NB4 (cell line): ENCODE measurements around the gene AGPAT2.

ENCODE experiments used
- DNase-seq: peaks from one replicate; pipeline ENCODE4 v3.0.0; 2010; ENCODE audit warnings: low read depth
- H3K4me3 ChIP-seq: one replicate; pipeline ENCODE4 v1.5.1; 2011; ENCODE audit warnings: mild to moderate bottlenecking, low read depth, low read length, moderate library complexity
- MAX ChIP-seq: IDR thresholded peaks from 2 replicates; pipeline ENCODE4 v1.6.1; 2011; ENCODE audit warnings: low read depth, low read length
- MYC ChIP-seq: IDR thresholded peaks from 2 replicates; pipeline ENCODE4 v1.6.1; 2011; ENCODE audit warnings: low read depth, low read length
- POLR2A ChIP-seq: IDR thresholded peaks from 2 replicates; pipeline ENCODE4 v1.6.1; 2011; ENCODE audit warnings: mild to moderate bottlenecking; ENCODE audit not compliant: insufficient read length; ENCODE audit errors: extremely low read depth
- TF ChIP-seq, protein P1 (sequence below): IDR thresholded peaks from one replicate; pipeline ENCODE4 v1.5.1; 2012; ENCODE audit warnings: low read depth, low read length

Gene AGPAT2

DNA sequence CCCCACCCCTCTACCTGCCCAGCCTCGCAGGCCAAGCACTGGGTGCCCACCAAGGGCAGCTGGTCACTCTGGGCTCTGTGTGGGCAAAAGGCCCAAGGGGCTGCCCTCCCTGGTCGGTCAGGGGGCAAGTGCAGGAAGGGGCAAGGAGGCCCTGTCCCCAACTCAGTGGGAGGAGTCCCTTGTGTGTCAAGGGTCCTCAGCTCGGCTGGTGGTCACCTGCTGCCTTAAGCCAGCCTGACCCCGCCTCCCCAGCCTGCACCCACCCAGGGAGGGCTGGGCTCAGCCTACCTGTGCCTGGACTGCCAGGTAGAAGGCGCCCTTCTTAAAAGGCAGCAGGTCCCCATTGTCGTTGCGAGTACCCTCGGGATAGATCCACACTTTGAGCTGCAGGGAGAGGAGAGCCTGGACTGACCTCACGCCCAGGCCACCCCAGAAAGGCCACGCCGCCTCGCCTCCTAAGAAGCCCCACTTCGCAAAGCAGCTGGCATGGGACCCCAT is 10.9 kb downstream of the AGPAT2 start:
- no peak overlapping the region for H3K4me3 ChIP-seq
- TF ChIP-seq MYC (no peak), MAX (no peak), POLR2A (no peak)
- TF ChIP-seq, protein P1, sequence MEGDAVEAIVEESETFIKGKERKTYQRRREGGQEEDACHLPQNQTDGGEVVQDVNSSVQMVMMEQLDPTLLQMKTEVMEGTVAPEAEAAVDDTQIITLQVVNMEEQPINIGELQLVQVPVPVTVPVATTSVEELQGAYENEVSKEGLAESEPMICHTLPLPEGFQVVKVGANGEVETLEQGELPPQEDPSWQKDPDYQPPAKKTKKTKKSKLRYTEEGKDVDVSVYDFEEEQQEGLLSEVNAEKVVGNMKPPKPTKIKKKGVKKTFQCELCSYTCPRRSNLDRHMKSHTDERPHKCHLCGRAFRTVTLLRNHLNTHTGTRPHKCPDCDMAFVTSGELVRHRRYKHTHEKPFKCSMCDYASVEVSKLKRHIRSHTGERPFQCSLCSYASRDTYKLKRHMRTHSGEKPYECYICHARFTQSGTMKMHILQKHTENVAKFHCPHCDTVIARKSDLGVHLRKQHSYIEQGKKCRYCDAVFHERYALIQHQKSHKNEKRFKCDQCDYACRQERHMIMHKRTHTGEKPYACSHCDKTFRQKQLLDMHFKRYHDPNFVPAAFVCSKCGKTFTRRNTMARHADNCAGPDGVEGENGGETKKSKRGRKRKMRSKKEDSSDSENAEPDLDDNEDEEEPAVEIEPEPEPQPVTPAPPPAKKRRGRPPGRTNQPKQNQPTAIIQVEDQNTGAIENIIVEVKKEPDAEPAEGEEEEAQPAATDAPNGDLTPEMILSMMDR: no peak
- DNase-seq: no peak

GRCh38 chr9:136675477-136676296 is 11.6 kb downstream of the AGPAT2 start:
- no peak for DNase-seq

DNA sequence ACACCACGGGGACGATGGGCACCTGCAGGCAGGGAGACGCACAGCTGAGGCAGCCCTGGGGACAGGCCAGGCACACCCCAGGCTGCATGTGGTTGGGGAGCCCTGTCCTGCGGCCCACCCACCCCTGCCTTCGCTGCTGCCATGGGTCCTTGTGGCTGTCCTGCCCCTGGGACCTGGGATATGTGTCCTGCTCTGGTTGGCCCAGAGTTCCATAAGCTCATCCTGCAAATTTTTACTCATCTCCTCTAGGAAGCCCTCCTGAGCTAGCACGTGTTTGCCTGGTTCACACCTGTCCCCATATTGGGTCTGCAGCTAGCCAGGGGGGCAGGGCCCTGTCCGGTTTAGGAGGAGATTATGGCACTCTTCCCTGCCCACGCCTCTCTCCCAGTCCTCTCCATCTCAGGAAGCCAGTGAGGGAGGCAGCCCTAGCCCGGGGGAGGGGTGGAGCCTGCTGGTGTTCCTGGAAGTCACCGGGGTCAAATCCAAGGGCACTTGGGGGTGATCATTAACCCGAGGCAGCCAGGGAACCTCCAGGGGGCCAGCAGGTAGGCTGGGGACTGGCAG is 12.4 kb downstream of the AGPAT2 start:
- H3K4me3 ChIP-seq: no peak overlapping the region
- no peak for DNase-seq
- TF ChIP-seq POLR2A: no peak
- TF ChIP-seq MYC: no peak
- TF ChIP-seq MAX: no peak
- TF ChIP-seq, protein P1: no peak

More at GRCh38 chr9:136675477-136676296, 11.6 kb downstream of the AGPAT2 start:
- TF ChIP-seq POLR2A (no peak), MAX (no peak), MYC (no peak)
- TF ChIP-seq, protein P1: no peak
- no peak overlapping the region for H3K4me3 ChIP-seq

- no peak for TF ChIP-seq MYC
- TF ChIP-seq MAX: no peak
- TF ChIP-seq, protein P1: no peak
- no peak for TF ChIP-seq POLR2A
- no peak for DNase-seq
Observed at GRCh38 chr9:136673975-136674785, 13.1 kb downstream of the AGPAT2 start.

DNA sequence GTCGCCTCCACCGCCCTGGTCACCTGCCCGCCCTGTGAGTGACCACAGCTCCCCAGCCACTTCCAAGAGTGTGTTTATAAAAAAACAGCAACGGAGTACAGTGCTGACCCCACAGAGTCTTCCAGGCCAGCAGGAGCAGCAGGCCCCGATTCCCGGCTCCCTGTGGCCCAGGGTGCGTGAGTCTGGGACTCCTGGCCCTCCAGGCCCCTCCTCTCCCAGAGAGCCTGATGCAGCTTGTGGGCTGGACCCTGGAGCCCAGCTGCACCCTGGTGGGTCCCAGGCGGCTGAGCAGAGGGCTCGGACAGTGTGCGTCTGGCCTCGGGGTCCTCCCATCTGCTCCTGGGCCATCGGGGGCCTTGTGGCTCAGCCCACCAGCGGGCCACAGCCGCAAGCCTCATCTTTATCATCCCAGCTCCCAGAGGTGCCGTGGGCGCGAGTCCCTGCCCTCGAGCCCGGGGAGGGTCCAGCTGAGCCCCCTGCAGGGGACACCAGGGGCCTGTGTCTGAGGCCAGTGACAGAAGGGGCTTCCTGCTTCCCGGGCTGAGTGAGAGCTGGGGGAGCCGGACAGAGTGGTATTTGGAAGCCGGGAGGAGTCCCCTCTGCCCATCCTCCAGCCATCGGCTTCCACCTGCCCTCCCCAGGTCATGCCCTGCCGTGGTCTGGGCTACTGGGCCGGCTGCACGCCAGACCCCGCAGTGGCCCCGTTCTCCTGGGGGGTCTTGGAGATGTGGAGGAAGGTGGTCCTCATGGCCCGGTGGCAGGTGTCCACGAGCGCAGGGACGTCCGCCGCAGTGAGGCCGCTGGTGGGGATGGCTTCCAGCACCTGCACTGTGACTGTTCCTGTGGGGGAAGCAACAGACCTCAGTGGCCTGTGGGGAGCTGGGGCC is 13.9 kb downstream of the AGPAT2 start:
- no peak overlapping the region for H3K4me3 ChIP-seq
- TF ChIP-seq MAX (no peak), POLR2A (no peak), MYC (no peak)
- TF ChIP-seq, protein P1: no peak
- DNase-seq: no peak

More at GRCh38 chr9:136673975-136674785, 13.1 kb downstream of the AGPAT2 start:
- H3K4me3 ChIP-seq: no peak overlapping the region
